ENCODE data around the gene CD109.

The CD109 gene

GRCh38 chr6:73695619-73696421, at the start of gene CD109:
CD109 (plus strand) TSS chr6:73696203; CDS start chr6:73696216, 13 bp downstream.
- DNase-seq (ENCODE audit: low read depth, low spot score): peak; percentile 48
- H3K27me3 ChIP-seq (ENCODE audit: control insufficient read depth, insufficient read depth, low read length): no peaks in the 10 kb centered on the region
- WGBS (ENCODE audit: insufficient coverage, insufficient read length): no CpG with 5 or more reads among the region's 61 CpGs
- no peaks in the 10 kb centered on the region for H3K9me3 ChIP-seq (ENCODE audit: control insufficient read depth, insufficient read depth, low read length)
- no peaks in the 10 kb centered on the region for H3K4me1 ChIP-seq (ENCODE audit: control insufficient read depth, insufficient read depth, low read length)
- H3K27ac ChIP-seq (ENCODE audit: low read length): no peak within 1 kb of the TSS
- H3K36me3 ChIP-seq (ENCODE audit: control insufficient read depth, insufficient read depth, low read length): no peaks in the 10 kb centered on the region
- peak within 1 kb of the TSS; percentile 56; the same call in 1 of the 2 replicates for H3K4me3 ChIP-seq (ENCODE audit: low read length)

- H3K9me3 ChIP-seq (ENCODE audit: control insufficient read depth, insufficient read depth, low read length): no peaks in the 10 kb centered on the region
- H3K27me3 ChIP-seq (ENCODE audit: control insufficient read depth, insufficient read depth, low read length): no peaks in the 10 kb centered on the region
- no peak for DNase-seq (ENCODE audit: low read depth, low spot score)
- no peaks in the 10 kb centered on the region for H3K36me3 ChIP-seq (ENCODE audit: control insufficient read depth, insufficient read depth, low read length)
- H3K4me3 ChIP-seq (ENCODE audit: low read length): no peak overlapping the region
- H3K4me1 ChIP-seq (ENCODE audit: control insufficient read depth, insufficient read depth, low read length): no peaks in the 10 kb centered on the region
- no peak overlapping the region for H3K27ac ChIP-seq (ENCODE audit: low read length)
These were observed 47.8 kb upstream of the CD109 start for GRCh38 chr6:73648166-73648565.

DNA sequence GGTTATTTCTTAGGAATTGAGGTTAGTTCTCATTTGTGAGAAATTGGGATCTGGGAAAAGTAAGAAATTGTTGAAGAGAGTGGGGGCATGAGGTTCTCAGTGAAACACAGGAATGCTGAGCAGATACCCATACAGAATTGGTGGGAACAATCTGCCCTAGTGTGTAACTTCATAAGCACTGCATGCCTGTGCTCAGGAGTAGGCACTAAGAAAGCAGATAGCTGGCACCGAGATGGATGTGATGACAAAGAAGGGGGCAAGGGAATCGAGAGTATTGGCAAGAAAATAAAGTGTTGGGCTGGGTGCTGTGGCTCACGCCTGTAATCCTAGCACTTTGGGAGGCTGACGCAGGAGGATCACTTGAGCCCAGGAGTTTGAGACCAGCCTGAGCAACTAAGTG, 46.2 kb upstream of the CD109 start:
- no peak for DNase-seq (ENCODE audit: low read depth, low spot score)
- H3K27ac ChIP-seq (ENCODE audit: low read length): no peak overlapping the region
- no peak overlapping the region for H3K4me3 ChIP-seq (ENCODE audit: low read length)
- no peaks in the 10 kb centered on the region for H3K9me3 ChIP-seq (ENCODE audit: control insufficient read depth, insufficient read depth, low read length)
- no peaks in the 10 kb centered on the region for H3K36me3 ChIP-seq (ENCODE audit: control insufficient read depth, insufficient read depth, low read length)
- no peaks in the 10 kb centered on the region for H3K27me3 ChIP-seq (ENCODE audit: control insufficient read depth, insufficient read depth, low read length)
- WGBS (ENCODE audit: insufficient coverage, insufficient read length): no CpG with 5 or more reads among the region's 4 CpGs
- no peaks in the 10 kb centered on the region for H3K4me1 ChIP-seq (ENCODE audit: control insufficient read depth, insufficient read depth, low read length)

DNA sequence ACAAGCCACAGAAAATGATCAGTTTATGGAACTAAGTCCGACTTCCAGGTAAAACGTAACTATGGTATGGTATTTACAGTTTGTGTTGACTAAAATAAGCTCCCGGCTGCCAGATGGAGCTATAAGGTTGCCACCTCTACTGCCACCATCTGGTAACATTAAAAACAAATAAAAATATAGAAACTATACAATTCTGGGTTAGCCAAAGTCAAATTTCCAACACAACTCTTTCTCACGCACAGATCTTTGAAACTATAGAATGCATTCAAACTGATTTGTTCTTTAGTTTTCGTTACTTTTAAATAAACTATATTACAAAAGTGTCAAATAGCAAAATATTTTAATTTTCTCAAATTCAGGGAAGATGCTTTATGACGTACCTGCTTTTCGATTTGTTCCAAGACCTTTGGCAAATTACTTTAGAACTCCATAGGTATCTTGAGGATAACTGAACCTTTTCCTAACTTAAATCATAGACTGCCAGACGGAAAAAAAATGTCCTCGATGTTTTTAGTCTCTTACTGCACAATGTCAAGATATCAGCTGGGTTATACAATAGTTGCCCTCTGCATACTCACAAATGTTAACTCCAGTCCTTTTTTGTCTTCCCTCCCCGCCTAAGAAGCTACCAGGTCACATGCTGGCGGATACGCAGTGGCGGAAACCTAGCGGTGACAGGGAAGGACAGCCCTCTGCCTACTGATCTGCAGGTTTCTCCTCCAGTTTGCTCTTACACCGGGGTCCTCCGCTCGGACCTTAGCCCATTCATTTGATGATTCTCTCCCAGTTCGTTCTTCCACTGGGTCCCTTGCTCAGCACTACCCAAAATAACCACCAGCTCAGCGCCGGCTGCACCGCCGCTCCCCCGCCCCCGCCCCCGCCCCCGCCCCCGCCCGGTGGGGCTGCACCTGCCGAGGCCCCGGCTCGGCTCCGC, 43.1 kb upstream of the CD109 start:
- WGBS (ENCODE audit: insufficient coverage, insufficient read length): no CpG with 5 or more reads among the region's 32 CpGs
- H3K9me3 ChIP-seq (ENCODE audit: control insufficient read depth, insufficient read depth, low read length): no peaks in the 10 kb centered on the region
- no peak for DNase-seq (ENCODE audit: low read depth, low spot score)
- no peaks in the 10 kb centered on the region for H3K27me3 ChIP-seq (ENCODE audit: control insufficient read depth, insufficient read depth, low read length)
- no peaks in the 10 kb centered on the region for H3K4me1 ChIP-seq (ENCODE audit: control insufficient read depth, insufficient read depth, low read length)
- peak overlapping the region; percentile 84; the same call in 1 of the 2 replicates for H3K4me3 ChIP-seq (ENCODE audit: low read length)
- no peak overlapping the region for H3K27ac ChIP-seq (ENCODE audit: low read length)
- H3K36me3 ChIP-seq (ENCODE audit: control insufficient read depth, insufficient read depth, low read length): no peaks in the 10 kb centered on the region

GRCh38 chr6:73653571-73654424, 42.2 kb upstream of the CD109 start, which contains the start of gene SLC17A5:
SLC17A5 (minus strand) TSS chr6:73653992; CDS start chr6:73653886, 106 bp downstream.
- Histone ChIP-seq H3K9me3 (ENCODE audit: control insufficient read depth, insufficient read depth, low read length) (no peaks in the 10 kb centered on the region), H3K27me3 (ENCODE audit: control insufficient read depth, insufficient read depth, low read length) (no peaks in the 10 kb centered on the region), H3K36me3 (ENCODE audit: control insufficient read depth, insufficient read depth, low read length) (no peaks in the 10 kb centered on the region), H3K4me1 (ENCODE audit: control insufficient read depth, insufficient read depth, low read length) (no peaks in the 10 kb centered on the region), H3K4me3 (ENCODE audit: low read length) (peak within 1 kb of the TSS; percentile 84), H3K27ac (ENCODE audit: low read length) (no peak within 1 kb of the TSS)
- no CpG with 5 or more reads among the region's 90 CpGs for WGBS (ENCODE audit: insufficient coverage, insufficient read length)
- no peak for DNase-seq (ENCODE audit: low read depth, low spot score)

DNA sequence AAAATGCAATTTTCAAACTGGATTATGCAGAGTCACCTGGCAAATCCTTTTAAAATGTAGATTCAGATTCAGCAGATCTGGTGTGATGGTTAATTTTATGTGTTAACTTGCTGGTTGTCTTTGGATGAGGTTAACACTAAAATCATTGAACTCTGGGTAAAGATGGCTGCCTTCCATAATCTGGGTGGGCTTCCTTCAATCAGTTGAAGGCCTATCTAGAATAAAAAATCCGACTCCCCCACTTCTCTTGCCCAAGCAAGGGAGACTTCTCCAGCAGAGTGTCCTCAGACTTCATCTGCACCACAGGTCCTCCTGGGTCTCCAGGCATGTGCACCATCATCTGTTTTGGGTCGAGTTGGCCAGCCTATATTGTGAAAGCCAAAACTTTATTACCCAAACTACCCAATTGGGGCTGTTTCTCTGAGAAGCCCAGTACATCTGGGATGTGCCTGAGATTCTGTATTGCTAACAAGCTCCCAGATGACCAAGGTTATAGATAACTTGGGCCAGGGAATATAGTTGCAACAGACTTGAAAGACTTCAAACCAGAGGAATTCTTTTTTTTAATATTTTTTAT, 40.6 kb upstream of the CD109 start:
- no peaks in the 10 kb centered on the region for H3K4me1 ChIP-seq (ENCODE audit: control insufficient read depth, insufficient read depth, low read length)
- no CpG with 5 or more reads among the region's 2 CpGs for WGBS (ENCODE audit: insufficient coverage, insufficient read length)
- H3K9me3 ChIP-seq (ENCODE audit: control insufficient read depth, insufficient read depth, low read length): no peaks in the 10 kb centered on the region
- DNase-seq (ENCODE audit: low read depth, low spot score): no peak
- H3K27ac ChIP-seq (ENCODE audit: low read length): no peak overlapping the region
- H3K36me3 ChIP-seq (ENCODE audit: control insufficient read depth, insufficient read depth, low read length): no peaks in the 10 kb centered on the region
- no peaks in the 10 kb centered on the region for H3K27me3 ChIP-seq (ENCODE audit: control insufficient read depth, insufficient read depth, low read length)
- H3K4me3 ChIP-seq (ENCODE audit: low read length): no peak overlapping the region

DNA sequence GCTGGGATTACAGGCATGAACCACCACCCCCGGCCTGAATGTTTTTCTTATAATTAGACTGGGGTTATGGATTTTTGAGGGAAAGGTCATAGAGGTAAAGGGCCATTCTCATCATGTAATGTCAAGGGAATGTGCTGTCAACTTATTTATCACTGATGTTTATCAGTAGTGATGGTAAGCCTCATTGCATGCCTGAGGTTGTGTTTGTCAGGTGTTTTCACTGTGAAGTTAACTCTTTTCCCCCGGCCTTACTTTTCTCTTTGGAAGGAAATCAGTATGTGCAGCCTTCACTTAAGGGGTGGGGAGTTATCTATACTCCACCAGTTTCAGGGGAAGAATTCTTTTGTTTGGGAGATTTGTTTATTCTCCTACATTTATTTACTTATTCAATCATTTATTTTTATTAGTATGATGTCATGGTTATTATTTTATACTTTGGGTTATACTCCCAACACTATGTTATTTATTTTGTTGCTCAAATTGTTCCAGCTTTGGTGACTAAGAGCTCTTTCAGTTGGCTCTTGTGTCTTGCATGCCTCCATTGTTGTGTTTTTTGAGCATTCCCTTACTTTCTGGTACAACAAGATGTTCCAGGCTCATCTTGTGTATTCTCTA, 39.4 kb upstream of the CD109 start:
- Histone ChIP-seq H3K9me3 (ENCODE audit: control insufficient read depth, insufficient read depth, low read length) (no peaks in the 10 kb centered on the region), H3K4me1 (ENCODE audit: control insufficient read depth, insufficient read depth, low read length) (no peaks in the 10 kb centered on the region), H3K27ac (ENCODE audit: low read length) (no peak overlapping the region), H3K36me3 (ENCODE audit: control insufficient read depth, insufficient read depth, low read length) (no peaks in the 10 kb centered on the region), H3K4me3 (ENCODE audit: low read length) (no peak overlapping the region), H3K27me3 (ENCODE audit: control insufficient read depth, insufficient read depth, low read length) (no peaks in the 10 kb centered on the region)
- DNase-seq (ENCODE audit: low read depth, low spot score): no peak
- no CpG with 5 or more reads among the region's 2 CpGs for WGBS (ENCODE audit: insufficient coverage, insufficient read length)

- no peak overlapping the region for H3K4me3 ChIP-seq (ENCODE audit: low read length)
- H3K9me3 ChIP-seq (ENCODE audit: control insufficient read depth, insufficient read depth, low read length): no peaks in the 10 kb centered on the region
- H3K4me1 ChIP-seq (ENCODE audit: control insufficient read depth, insufficient read depth, low read length): no peaks in the 10 kb centered on the region
- no peak overlapping the region for H3K27ac ChIP-seq (ENCODE audit: low read length)
- H3K36me3 ChIP-seq (ENCODE audit: control insufficient read depth, insufficient read depth, low read length): no peaks in the 10 kb centered on the region
- no CpG with 5 or more reads among the region's 3 CpGs for WGBS (ENCODE audit: insufficient coverage, insufficient read length)
- no peaks in the 10 kb centered on the region for H3K27me3 ChIP-seq (ENCODE audit: control insufficient read depth, insufficient read depth, low read length)
- DNase-seq (ENCODE audit: low read depth, low spot score): no peak
These were observed 38.8 kb upstream of the CD109 start for GRCh38 chr6:73657201-73657600.

DNA sequence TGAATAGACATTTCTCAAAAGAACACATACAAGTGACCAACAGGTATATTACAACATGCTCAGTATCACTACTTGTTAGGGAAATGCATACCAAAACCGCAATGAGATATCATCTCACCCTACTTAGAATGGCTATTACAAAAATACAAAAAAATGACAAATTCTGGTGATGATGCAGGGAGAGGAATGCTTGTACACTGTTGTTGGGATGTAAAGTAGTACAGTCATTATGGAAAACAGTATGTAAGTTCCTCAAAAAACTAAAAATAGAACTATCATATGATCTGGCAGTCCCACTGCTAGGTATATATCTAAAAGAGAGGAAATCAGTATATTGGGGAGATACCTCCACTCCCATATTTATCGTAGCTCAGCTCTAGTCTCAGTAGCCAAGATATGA, 31.3 kb upstream of the CD109 start:
- Histone ChIP-seq H3K4me1 (ENCODE audit: control insufficient read depth, insufficient read depth, low read length) (no peaks in the 10 kb centered on the region), H3K27me3 (ENCODE audit: control insufficient read depth, insufficient read depth, low read length) (no peaks in the 10 kb centered on the region), H3K9me3 (ENCODE audit: control insufficient read depth, insufficient read depth, low read length) (no peaks in the 10 kb centered on the region), H3K4me3 (ENCODE audit: low read length) (no peak overlapping the region), H3K27ac (ENCODE audit: low read length) (no peak overlapping the region), H3K36me3 (ENCODE audit: control insufficient read depth, insufficient read depth, low read length) (no peaks in the 10 kb centered on the region)
- no peak for DNase-seq (ENCODE audit: low read depth, low spot score)
- WGBS (ENCODE audit: insufficient coverage, insufficient read length): no CpG with 5 or more reads among the region's 2 CpGs
